HG03469 (cell line): Measurements from ENCODE around the gene TMEM106A.
"Not testable (repeated sequence)": the region's sequence is repeated elsewhere in the genome, so short reads cannot be mapped to it uniquely, and the experiment has no call there.

Source experiments
- ATAC-seq: cut with Tn5 transposase; IDR thresholded peaks from one replicate; pipeline ENCODE4 v1.9.1; 2021; ENCODE audit warnings: mild to moderate bottlenecking, moderate library complexity, moderate number of reproducible peaks; ENCODE audit not compliant: unreplicated experiment

The TMEM106A gene

DNA sequence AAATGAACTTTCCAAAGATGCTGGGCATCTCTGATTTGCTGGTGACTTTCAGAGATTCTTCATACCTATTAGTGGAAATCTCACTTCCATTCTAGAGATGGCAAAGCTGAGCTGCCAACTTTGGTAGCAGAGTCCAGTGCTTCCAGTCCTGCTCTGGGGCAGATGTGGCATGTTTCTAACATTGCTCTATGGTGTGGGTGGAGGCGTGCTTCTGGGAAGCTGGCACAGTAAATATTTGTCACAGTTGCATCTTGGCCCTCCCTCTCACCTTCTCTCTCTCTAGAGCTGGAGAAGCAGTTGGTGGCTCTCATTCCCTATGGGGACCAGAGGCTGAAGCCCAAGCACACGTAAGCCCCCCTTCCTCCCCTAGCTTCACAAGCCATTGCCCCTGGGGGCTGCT lies 1.9 kb downstream of the TMEM106A start:
- no peak for ATAC-seq

DNA sequence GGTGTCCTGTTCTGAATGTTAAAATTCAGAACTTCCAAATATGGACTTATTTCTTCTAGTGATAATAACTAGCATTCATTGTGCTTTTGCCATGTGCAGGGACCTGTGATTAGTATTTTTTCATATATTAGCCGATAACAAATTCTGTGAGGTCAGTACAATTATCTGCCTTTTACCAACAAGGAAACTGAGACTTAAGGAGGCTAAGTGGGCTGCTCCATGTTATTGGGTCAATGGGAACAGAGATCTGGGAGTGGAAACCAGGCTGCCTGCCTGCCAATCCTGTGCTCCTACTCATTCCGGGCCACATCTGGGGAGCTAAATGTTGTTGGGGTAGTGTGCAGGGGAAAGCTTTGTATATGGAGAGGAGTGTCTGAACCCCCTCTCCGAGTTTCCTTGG lies 3.7 kb downstream of the TMEM106A start:
- no peak for ATAC-seq

DNA sequence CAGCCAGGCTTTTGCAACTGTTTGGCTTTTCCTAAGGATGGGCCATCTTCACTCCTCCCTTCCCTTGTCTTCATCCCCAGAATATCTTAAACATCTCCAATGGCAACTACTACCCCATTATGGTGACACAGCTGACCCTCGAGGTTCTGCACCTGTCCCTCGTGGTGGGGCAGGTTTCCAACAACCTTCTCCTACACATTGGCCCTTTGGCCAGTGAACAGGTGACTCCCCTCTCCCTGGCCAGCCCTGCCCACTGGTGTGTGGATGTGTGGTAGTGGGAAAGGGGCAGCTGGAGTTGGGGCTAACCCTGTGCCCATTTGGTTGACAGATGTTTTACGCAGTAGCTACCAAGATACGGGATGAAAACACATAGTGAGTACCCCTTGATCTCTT lies 4.7 kb downstream of the TMEM106A start:
- no peak for ATAC-seq

DNA sequence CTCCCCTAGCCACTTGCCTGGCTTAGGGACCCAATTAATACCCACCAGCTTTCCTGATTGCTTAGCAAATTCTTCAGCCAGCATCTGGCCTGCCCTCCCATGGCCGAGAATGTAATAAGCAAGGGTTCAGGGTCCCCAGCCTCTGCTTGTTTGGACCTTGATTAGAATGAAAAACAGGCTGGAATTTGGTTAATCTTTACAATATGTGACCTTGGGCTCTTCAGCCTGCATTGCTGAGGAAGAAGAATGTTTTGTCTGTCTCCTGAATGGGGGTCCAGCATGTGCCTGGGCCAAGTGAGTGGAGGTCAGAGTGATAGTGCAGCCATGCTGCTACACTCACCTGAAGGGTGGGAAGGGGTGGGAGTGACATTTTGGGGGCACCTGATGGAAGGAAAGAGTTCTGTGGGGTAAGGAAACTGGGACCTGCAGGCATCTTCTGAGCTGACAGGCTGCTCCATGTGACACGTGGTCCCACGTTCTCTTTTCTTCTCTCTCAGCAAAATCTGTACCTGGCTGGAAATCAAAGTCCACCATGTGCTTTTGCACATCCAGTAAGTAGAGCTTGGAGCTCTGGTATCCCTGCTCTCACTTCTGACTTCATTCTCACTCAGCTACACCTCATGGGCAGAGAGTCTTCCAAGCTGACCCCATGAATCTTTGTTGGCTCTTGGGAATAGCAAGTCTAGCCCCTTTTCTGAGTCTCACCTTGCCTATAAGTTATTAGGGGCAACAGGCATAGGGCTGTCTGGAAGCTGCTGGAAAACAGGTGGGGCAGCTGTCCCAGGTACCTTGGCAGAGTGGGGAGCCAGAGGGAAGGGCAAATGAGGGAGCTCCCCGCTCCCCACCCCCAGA lies 5.3 kb downstream of the TMEM106A start:
- no peak for ATAC-seq

- ATAC-seq, result no peak
These were observed 6.0 kb downstream of the TMEM106A start for GRCh38 chr17:43217614-43218087.

GRCh38 chr17:43219001-43219400 lies 7.3 kb downstream of the TMEM106A start:
- no peak for ATAC-seq

DNA sequence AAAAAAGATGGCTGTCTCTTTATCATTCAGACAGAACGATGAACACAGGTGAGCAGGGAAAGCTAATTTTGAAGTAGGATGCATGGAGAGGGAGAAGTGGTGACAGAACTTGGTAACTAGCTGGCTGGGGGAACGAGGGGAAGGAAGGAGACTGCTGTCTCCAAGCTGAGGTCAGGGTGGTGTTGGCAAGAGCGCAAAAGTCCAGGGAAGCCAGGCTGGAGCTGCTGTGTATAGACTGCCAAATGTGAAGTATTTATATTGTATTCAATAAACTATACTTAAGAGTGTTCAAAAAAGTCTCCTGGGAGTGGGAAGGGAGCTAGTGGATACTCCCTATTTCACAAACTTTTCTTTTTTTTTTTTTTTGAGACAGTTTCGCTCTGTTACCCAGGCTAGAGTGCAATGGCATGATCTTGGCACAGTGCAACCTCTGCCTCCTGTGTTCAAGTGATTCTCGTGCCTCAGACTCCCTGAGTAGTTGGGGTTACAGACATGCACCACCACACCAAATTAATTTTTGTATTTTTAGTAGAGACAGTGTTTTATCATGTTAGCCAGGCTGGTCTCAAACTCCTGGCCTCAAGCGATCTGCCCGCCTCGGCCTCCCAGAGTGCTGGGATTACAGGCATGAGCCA lies 8.2 kb downstream of the TMEM106A start:
- ATAC-seq, result no peak

DNA sequence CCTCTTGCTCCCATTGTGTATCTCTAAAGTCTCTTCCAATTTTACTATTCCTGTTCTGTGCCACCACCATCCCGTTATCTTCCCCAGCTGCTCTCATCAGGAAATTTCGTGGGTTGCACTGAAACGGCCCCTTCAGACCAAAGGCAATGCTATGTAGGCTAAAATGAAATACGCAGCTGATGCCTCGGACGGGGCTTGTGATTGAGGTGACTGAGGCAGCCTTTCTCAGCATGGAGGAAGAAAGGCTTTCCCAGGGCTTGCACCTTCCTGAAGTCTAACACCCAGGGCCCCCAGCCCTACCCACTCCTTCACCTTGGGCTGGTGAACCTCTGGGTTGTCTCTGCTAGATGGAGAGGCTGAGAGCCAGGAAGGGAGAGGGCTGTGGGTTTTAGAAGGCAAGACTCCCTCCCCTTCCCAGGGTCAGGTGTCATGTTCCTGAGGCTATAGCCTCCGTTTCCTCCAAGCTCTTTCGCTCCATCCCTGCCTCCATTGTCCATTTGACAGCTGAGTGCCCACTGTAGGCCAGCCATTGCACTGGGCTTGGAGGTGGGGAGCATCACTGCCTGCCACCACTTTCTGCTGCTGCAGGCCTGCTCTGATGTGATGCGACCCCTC lies 8.9 kb downstream of the TMEM106A start:
- no peak for ATAC-seq

- ATAC-seq, result no peak
These were observed 12.6 kb downstream of the TMEM106A start for GRCh38 chr17:43224146-43224705.

- ATAC-seq, result no peak
These were observed 14.7 kb downstream of the TMEM106A start for GRCh38 chr17:43226393-43226792.

- not testable (repeated sequence) for ATAC-seq
These were observed 16.5 kb downstream of the TMEM106A start, which contains the start of gene CCDC200 for GRCh38 chr17:43228020-43228782. Gene CCDC200, minus strand, starts transcription at chr17:43228623. Its CDS starts 69 bp downstream, at chr17:43228554.

GRCh38 chr17:43231205-43232020 lies 19.7 kb downstream of the TMEM106A start:
- ATAC-seq, result not testable (repeated sequence)

- ATAC-seq, result not testable (repeated sequence)
These were observed 20.5 kb downstream of the TMEM106A start for GRCh38 chr17:43232021-43232699.

GRCh38 chr17:43233263-43233662 lies 21.6 kb downstream of the TMEM106A start:
- not testable (repeated sequence) for ATAC-seq

DNA sequence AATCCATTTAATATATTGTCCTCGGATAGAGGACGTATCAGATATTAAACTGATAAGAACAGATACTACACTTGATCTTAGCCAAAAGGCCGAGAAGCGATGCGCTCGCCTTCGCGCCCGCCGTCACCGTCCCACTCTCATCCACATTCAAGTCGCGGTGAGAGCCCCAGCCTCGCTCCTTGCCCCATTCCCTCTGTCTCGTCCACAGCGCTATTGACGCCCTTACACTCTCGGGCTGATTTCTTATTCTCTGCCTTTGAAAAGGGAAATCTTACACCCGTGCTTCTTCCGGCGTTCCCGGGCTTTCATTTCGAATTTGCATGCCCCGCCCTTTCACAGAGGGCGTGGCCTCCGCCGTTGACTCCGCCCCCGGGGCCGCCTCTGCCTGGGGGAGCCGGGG lies 22.2 kb downstream of the TMEM106A start, which contains the start of gene RNU2-1:
Gene RNU2-1, minus strand, starts transcription at position 101 of the 400 bp plus-strand sequence.
- ATAC-seq, result not testable (repeated sequence)

DNA sequence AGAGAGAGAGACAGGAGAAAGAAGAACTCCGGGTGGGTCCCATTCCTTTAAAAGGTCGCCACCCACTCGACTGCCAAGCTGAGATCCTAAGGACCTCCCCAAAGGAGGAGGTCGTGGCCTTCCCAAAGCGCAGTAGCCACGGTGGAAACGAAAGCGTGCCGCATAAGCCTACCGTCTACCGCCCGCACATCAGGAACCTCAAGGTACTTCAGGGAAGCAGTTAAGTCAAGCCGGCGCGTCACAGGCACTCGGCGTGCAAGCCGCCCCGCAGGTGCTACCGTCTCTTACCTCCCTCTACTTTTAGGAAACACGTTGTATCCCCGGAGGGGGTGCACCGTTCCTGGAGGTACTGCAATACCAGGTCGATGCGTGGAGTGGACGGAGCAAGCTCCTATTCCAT lies 27.9 kb downstream of the TMEM106A start:
- ATAC-seq, result not testable (repeated sequence)

GRCh38 chr17:43240596-43241352 lies 29.1 kb downstream of the TMEM106A start:
- ATAC-seq, result not testable (repeated sequence)

DNA sequence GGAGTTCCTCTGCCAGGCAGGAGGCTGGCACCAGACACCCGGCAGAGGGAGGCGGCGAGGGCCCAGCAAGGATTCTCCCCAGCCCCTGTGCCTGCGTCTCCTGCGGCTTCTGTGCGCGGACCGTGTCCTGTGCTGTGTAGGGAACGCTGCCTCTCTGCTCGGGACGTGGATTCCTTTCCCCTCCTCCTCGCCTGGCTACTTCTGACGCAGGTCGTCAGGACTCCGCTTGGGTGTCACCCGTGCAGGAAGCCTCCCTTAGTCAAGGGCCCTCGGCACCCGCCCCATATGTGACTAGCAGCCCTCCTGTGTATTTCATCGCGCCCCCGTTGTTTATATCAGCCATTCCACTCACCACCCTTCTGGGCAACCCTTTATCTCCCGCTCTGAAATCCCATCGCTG lies 34.8 kb downstream of the TMEM106A start:
- not testable (repeated sequence) for ATAC-seq
